GM21390 (cell line): ENCODE results near the gene GREM2.

Experiments used
- ATAC-seq: cut with Tn5 transposase; IDR thresholded peaks from one replicate; pipeline ENCODE4 v1.9.1; 2021; ENCODE audit not compliant: unreplicated experiment

GREM2 gene

DNA sequence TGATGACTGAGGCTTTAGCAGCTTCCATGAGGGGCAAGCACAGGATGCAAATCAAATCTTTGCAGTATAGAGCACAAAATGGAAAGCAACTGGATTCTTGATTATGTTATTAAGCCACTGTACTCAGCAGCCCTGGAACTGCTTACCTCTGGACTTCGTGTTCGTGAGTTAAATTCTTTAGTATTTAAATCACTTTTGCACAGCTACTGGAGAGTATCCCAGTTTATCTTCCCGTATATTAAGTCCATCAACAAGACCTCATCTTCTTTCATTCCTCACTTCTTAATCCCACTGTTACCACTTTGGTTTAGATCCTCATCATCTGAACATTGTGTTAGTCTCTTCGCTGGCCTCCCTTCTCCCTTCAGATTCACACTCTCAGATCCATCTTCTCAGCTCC, 108.9 kb downstream of the GREM2 start:
- no peak for ATAC-seq

DNA sequence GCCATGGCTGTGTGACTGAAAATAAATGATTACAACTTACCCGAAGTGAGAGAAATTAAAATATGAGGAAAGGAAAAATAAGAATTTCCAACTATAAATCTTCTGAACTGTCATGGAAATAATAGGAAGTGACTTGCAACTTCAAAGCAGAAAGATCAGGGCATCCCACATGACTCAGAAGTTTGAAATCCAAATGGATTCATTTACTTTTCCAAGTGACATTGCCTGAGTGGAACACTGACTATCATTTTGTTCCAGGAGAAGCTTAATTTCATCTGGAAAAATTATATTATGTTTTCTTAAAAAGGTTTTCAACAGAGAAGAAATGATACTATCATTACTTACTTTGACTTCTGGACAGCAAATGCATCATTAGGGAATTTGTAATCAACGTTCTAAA, 110.8 kb downstream of the GREM2 start:
- no peak for ATAC-seq

DNA sequence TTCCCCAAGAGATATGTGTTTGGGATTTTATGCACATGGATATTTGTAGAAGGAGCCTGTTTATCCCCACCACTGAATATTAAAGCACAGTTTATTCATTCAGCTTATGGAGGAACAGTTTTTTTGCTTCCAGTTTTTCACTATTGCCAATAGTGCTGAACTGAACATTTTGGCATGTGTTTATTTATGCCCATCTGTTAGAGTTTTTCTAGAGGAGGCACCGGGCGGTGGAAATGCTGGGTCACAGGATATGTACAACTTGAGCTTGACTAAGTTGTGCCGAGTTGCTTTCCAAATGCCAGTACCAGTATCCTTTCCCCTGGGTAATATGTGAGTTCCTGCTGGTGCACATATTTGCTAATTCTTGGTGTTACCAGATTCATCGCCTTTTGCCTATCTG, 111.3 kb downstream of the GREM2 start:
- no peak for ATAC-seq

GRCh38 chr1:240499012-240499411, 112.9 kb downstream of the GREM2 start:
- ATAC-seq, result no peak

GRCh38 chr1:240498335-240498734, 113.6 kb downstream of the GREM2 start:
- no peak for ATAC-seq

DNA sequence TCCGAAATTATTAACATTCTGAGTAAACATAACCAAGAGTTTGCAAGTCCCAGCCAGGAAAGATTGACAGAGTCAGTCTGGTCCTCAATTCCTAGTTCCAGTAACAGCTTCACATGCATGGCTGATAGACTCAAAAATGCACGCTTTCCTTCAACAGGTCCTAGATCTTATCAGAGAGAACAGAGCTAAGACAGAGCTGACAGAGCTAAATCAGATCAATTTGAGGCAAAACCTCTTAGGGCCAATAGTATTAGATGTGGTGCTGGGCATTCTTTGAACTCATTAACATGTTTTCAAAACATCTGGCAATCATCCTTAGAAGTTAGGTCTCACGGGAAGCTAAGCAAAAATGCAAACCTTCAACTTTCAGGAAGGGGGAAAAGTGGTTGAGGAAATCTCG, 114.0 kb downstream of the GREM2 start:
- ATAC-seq, result no peak

GRCh38 chr1:240496941-240497340, 115.0 kb downstream of the GREM2 start:
- no peak for ATAC-seq

GRCh38 chr1:240496356-240496755, 115.6 kb downstream of the GREM2 start:
- no peak for ATAC-seq

- ATAC-seq, result no peak
Observed at GRCh38 chr1:240495601-240496000, 116.4 kb downstream of the GREM2 start.

- ATAC-seq, result no peak
Observed at GRCh38 chr1:240492832-240493440, 119.0 kb downstream of the GREM2 start.

- ATAC-seq, result no peak
Observed at GRCh38 chr1:240491796-240492195, 120.2 kb downstream of the GREM2 start.

DNA sequence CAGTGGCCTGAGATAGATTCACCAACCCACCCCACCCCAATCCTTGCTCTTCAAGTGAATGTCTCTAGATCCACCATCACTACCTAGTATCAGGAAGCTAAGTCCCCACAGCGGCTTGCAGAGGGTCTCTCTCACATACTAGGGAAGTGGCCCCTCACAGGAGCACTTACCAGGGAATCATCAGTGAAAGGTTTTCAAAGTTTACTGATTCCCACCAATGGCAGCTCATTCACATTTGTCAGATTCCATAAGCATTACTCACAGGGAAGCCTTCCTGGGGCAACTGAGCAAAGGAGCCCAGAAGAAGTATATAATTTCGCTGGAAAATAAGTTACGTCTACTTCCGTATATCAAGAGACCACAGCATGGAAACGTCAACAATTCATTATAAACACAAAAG, 120.8 kb downstream of the GREM2 start:
- no peak for ATAC-seq

GRCh38 chr1:240487493-240487892, 124.5 kb downstream of the GREM2 start:
- no peak for ATAC-seq

DNA sequence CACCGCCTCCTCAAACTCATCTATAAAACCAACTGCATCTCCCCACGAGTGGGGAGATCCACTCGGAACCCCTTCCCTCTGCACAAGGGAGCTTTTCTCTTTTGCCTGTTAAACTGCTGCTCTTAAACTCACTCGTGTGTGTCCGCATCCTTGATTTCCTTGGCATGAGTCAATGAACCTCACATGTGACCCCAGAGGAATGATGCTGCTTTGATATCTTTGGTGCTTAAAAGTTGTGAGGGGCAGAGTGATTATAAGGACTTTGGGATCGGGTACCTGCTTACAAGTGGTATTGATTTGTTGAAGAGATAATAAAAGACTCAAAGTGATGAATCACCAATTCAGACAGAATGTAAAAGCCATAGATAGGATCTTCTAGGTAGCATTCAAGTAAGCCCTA, 125.3 kb downstream of the GREM2 start:
- no peak for ATAC-seq

GRCh38 chr1:240484804-240485443, 127.0 kb downstream of the GREM2 start:
- no peak for ATAC-seq

GRCh38 chr1:240478536-240478935, 133.4 kb downstream of the GREM2 start:
- ATAC-seq, result no peak

DNA sequence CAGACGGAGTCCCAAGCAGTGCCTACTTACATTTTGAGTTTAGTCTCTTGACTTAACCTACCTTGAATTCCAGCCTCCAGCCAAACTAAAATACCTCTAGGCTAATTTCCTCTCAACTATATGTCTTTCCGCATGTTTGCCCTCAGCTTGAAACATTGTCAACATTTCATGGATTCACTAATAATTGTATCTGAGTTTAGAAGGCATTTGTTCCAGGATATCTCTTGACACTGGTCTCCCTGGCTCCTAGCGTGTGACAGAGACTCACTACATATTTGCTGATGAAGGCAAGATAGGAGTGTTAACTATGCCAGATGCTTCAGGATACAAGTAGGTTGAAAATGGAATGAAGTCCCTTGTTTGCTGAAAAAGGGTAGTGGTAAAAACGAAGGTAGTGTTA, 136.1 kb downstream of the GREM2 start:
- ATAC-seq, result no peak

DNA sequence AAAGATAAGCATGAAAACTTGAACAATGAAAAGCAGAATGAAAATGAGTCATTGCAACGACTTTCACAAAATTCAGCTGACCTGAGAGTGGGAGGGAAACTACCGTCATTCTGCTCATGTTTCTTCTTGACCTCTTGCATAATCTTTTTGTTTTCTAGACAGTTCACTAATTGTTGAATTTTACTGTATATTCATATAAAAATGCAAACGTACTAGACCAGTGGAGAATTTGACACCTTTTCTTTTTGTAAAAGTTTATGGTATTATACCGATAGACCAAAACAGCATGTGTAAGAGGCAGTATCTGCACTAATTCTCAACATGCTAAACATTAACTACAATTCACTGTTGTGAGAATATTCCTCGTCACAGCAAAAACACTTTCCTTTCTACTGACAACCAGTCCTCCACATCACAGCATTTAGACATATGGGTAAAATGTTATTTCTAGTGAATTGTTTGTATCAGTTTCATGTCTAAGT, 137.8 kb downstream of the GREM2 start:
- ATAC-seq, result no peak

DNA sequence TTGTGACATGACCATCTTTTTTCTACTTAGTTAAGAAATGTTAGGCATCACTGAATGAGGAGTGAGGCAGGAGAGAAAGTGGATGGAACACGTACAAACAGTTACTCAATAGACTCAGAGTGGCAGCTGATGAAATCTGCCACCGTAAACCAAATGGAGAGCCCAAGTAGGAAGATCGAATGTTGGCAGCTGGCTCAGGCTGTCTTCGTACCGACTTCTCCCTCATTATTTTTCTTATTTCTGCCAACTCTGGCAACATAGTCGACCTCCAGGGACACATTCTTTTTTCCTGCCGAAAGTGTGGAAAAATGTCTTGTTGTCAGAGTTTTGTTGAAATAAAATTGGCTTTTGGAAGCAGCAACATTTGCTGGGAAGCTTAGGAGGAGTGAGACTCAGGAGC, 143.3 kb downstream of the GREM2 start:
- ATAC-seq, result no peak

- ATAC-seq, result no peak
Observed at GRCh38 chr1:240467895-240468294, 144.1 kb downstream of the GREM2 start.

GRCh38 chr1:240466509-240466908, 145.4 kb downstream of the GREM2 start:
- no peak for ATAC-seq

GRCh38 chr1:240465531-240465940, 146.4 kb downstream of the GREM2 start:
- ATAC-seq, result no peak

DNA sequence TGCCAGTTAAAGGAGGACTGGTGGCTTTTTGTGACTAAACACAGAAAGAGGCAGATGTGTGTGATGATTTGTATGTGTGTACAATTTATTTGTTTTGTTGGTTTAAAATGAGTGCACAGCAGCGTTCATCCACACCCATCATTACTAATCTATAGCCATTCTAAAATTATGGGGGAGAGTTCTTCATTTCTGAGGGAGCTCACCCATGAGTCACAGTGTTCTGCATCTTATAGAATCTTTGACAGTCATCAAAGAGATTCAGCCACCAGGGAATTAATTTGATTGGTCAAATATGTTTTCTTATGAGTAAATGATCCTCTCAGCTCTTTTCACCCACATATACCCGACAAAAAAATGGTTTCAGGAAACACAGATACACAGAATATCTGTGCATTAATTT, 147.9 kb downstream of the GREM2 start:
- no peak for ATAC-seq
